Right lobe of liver (tissue), 4 donors: Measurements from ENCODE around the gene PELI3.

Source experiments
- CTCF ChIP-seq, 4 donors: fragments of 200-600 bp in 3 of 4; fragments of 450-650 bp in 1 of 4; IDR thresholded peaks; one replicate each; pipeline versions ENCODE4 v1.5.1 to v1.8.0; 2016 to 2022; ENCODE audit warnings: antibody characterized with exemption in 4 of 4, mild to moderate bottlenecking in 2 of 4
- POLR2A ChIP-seq: fragments of 450-650 bp; IDR thresholded peaks from one replicate; pipeline ENCODE4 v1.6.1; 2017; ENCODE audit warnings: antibody characterized with exemption, mild to moderate bottlenecking
- donor health status: DM: no; HTN: no; CAD: no.
- donor health status: DM: no; HTN: no; CAD: no.
- donor health status: DM: no; HTN: yes; CAD: no.

DNA sequence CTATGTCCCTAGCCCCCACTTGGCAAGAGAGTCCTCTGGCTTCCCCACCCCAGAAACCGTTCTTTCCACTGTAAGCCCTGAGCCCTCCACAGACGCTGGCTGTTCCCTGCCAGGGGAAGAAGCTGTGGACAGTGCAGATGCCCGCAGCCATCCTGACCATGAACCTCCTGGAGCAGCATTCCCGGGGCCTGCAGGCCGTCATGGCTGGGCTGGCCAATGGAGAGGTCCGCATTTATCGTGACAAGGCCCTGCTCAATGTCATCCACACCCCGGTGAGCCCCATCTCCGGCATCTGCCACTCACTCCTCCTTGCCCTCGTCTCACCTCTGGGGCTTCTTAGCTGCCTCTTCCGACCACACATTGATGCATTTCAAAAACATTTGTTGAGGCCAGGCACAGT lies 56.9 kb downstream of the PELI3 start:
- TF ChIP-seq CTCF (IDR thresholded peaks at IDR 0.05): no peak
- no peak for TF ChIP-seq POLR2A
